Hippocampal formation (tissue), 2 donors: Measurements from ENCODE around the gene ZIC2.
A peak's percentile ranks its signal among the peaks of the same experiment; 100 is the strongest.

Experiments used
- DNase-seq, 2 donors: peaks; one replicate each; lab custom pipeline; 2025; lab: John Stamatoyannopoulos, UW

The ZIC2 gene

GRCh38 chr13:99959540-99960230 lies 21.9 kb upstream of the ZIC2 start:
- peak in 1 of 2 donors; percentile 35 for DNase-seq

GRCh38 chr13:99960663-99961311 lies 20.8 kb upstream of the ZIC2 start:
- no peak for DNase-seq

- DNase-seq: no peak
Measured at GRCh38 chr13:99961636-99962035, 19.9 kb upstream of the ZIC2 start.

- no peak for DNase-seq
Measured at GRCh38 chr13:99962242-99962641, 19.3 kb upstream of the ZIC2 start.

GRCh38 chr13:99963816-99964339 lies 17.7 kb upstream of the ZIC2 start:
- DNase-seq: no peak

- DNase-seq: no peak
Measured at GRCh38 chr13:99965329-99966000, 16.1 kb upstream of the ZIC2 start.

GRCh38 chr13:99966064-99966805 lies 15.3 kb upstream of the ZIC2 start:
- DNase-seq: no peak

GRCh38 chr13:99967498-99967868 lies 14.1 kb upstream of the ZIC2 start:
- no peak for DNase-seq

GRCh38 chr13:99967869-99968520 lies 13.6 kb upstream of the ZIC2 start:
- no peak for DNase-seq

GRCh38 chr13:99968521-99969452 lies 12.8 kb upstream of the ZIC2 start:
- DNase-seq: no peak

GRCh38 chr13:99969453-99969918 lies 12.1 kb upstream of the ZIC2 start:
- DNase-seq: no peak

GRCh38 chr13:99969919-99970650 lies 11.5 kb upstream of the ZIC2 start:
- no peak for DNase-seq

- no peak for DNase-seq
Measured at GRCh38 chr13:99970651-99971575, 10.7 kb upstream of the ZIC2 start.

- peak in 1 of 2 donors; percentile 28 for DNase-seq
Measured at GRCh38 chr13:99971576-99972189, 9.9 kb upstream of the ZIC2 start, which contains the start of gene ZIC5. ZIC5 (minus strand) TSS chr13:99971767; CDS start chr13:99971603, 164 bp downstream.

GRCh38 chr13:99972190-99972731 lies 9.3 kb upstream of the ZIC2 start:
- no peak for DNase-seq

GRCh38 chr13:99973163-99973807 lies 8.3 kb upstream of the ZIC2 start:
- no peak for DNase-seq

- DNase-seq: no peak
Measured at GRCh38 chr13:99973808-99974185, 7.8 kb upstream of the ZIC2 start.
